Measurements from ENCODE around the gene CRYGD.
"Not testable (repeated sequence)": the region's sequence is repeated elsewhere in the genome, so short reads cannot be mapped to it uniquely, and the experiment has no call there.

Gene CRYGD

GRCh38 chr2:208124013-208124715 lies at the start of gene CRYGD:
Gene CRYGD (minus strand): TSS chr2:208124524. CDS start chr2:208124473, 51 bp downstream.
- DNase-seq (ENCODE audit: low read depth), result not testable (repeated sequence)

GRCh38 chr2:208172125-208172524 lies 47.8 kb upstream of the CRYGD start:
- no peak for DNase-seq (ENCODE audit: low read depth)

- no peak for DNase-seq (ENCODE audit: low read depth)
Measured at GRCh38 chr2:208164951-208165755, 40.8 kb upstream of the CRYGD start.

GRCh38 chr2:208163489-208163888 lies 39.2 kb upstream of the CRYGD start, which contains the start of gene CRYGA:
Gene CRYGA (minus strand): TSS chr2:208163589. CDS start chr2:208163556, 33 bp downstream.
- no peak for DNase-seq (ENCODE audit: low read depth)

GRCh38 chr2:208156439-208156838 lies 32.1 kb upstream of the CRYGD start:
- no peak for DNase-seq (ENCODE audit: low read depth)

GRCh38 chr2:208153156-208153555 lies 28.8 kb upstream of the CRYGD start:
- DNase-seq (ENCODE audit: low read depth), result no peak

GRCh38 chr2:208150956-208151355 lies 26.6 kb upstream of the CRYGD start:
- DNase-seq (ENCODE audit: low read depth), result no peak

- DNase-seq (ENCODE audit: low read depth), result no peak
Measured at GRCh38 chr2:208150094-208150493, 25.8 kb upstream of the CRYGD start.

- DNase-seq (ENCODE audit: low read depth), result no peak
Measured at GRCh38 chr2:208148803-208149202, 24.5 kb upstream of the CRYGD start.

GRCh38 chr2:208147759-208148158 lies 23.4 kb upstream of the CRYGD start:
- DNase-seq (ENCODE audit: low read depth), result no peak

- no peak for DNase-seq (ENCODE audit: low read depth)
Measured at GRCh38 chr2:208147008-208147407, 22.7 kb upstream of the CRYGD start.

- no peak for DNase-seq (ENCODE audit: low read depth)
Measured at GRCh38 chr2:208146006-208146405, 21.7 kb upstream of the CRYGD start, which contains the start of gene CRYGB. Gene CRYGB (minus strand): TSS chr2:208146158. CDS start chr2:208146120, 38 bp downstream.

- no peak for DNase-seq (ENCODE audit: low read depth)
Measured at GRCh38 chr2:208142925-208143799, 18.8 kb upstream of the CRYGD start.

- DNase-seq (ENCODE audit: low read depth), result no peak
Measured at GRCh38 chr2:208142240-208142924, 18.1 kb upstream of the CRYGD start.

- DNase-seq (ENCODE audit: low read depth), result no peak
Measured at GRCh38 chr2:208139447-208139846, 15.1 kb upstream of the CRYGD start.

GRCh38 chr2:208138334-208138733 lies 14.0 kb upstream of the CRYGD start:
- DNase-seq (ENCODE audit: low read depth), result not testable (repeated sequence)

GRCh38 chr2:208136716-208137094 lies 12.4 kb upstream of the CRYGD start:
- DNase-seq (ENCODE audit: low read depth), result no peak

- no peak for DNase-seq (ENCODE audit: low read depth)
Measured at GRCh38 chr2:208135794-208136715, 11.7 kb upstream of the CRYGD start.

GRCh38 chr2:208134928-208135586 lies 10.7 kb upstream of the CRYGD start:
- no peak for DNase-seq (ENCODE audit: low read depth)

GRCh38 chr2:208130712-208131110 lies 6.4 kb upstream of the CRYGD start:
- no peak for DNase-seq (ENCODE audit: low read depth)

All from activated T-helper 9 cell treated with anti-CD3 and anti-CD28 coated beads, Interleukin-2, amount 50 U/mL, for 16 hours (primary cell).